ENCODE results near the gene GALNS.

- no peak for TF ChIP-seq REST (IDR thresholded peaks at IDR 0.05; ENCODE audit: low read depth)
- no peak for TF ChIP-seq NFIC (IDR thresholded peaks at IDR 0.05)
- TF ChIP-seq ZBTB7A (IDR thresholded peaks at IDR 0.05; ENCODE audit: low read depth), result no peak
- no peak for TF ChIP-seq TAF1 (IDR thresholded peaks at IDR 0.05; ENCODE audit: low read depth)
- TF ChIP-seq EP300 (IDR thresholded peaks at IDR 0.05; ENCODE audit: borderline replicate concordance), result no peak
- no peak for TF ChIP-seq YY1 (IDR thresholded peaks at IDR 0.05; ENCODE audit: low read depth)
- TF ChIP-seq TEAD4 (IDR thresholded peaks at IDR 0.05), result no peak
- TF ChIP-seq CEBPB (IDR thresholded peaks at IDR 0.05), result no peak
- TF ChIP-seq MAX (IDR thresholded peaks at IDR 0.05), result no peak
- no peak for TF ChIP-seq EGR1 (IDR thresholded peaks at IDR 0.05)
- no peak for TF ChIP-seq RAD21 (IDR thresholded peaks at IDR 0.05; ENCODE audit: low read depth)
- TF ChIP-seq FOXM1 (IDR thresholded peaks at IDR 0.05; ENCODE audit: borderline replicate concordance, low read depth), result no peak
- no peak for TF ChIP-seq USF1 (IDR thresholded peaks at IDR 0.05)
- no peak for TF ChIP-seq TCF12 (IDR thresholded peaks at IDR 0.05; ENCODE audit: low read depth)
Measured at GRCh38 chr16:88789594-88789993, 67.2 kb downstream of the GALNS start.
